Measurements from ENCODE around the gene GREB1.

The GREB1 gene

DNA sequence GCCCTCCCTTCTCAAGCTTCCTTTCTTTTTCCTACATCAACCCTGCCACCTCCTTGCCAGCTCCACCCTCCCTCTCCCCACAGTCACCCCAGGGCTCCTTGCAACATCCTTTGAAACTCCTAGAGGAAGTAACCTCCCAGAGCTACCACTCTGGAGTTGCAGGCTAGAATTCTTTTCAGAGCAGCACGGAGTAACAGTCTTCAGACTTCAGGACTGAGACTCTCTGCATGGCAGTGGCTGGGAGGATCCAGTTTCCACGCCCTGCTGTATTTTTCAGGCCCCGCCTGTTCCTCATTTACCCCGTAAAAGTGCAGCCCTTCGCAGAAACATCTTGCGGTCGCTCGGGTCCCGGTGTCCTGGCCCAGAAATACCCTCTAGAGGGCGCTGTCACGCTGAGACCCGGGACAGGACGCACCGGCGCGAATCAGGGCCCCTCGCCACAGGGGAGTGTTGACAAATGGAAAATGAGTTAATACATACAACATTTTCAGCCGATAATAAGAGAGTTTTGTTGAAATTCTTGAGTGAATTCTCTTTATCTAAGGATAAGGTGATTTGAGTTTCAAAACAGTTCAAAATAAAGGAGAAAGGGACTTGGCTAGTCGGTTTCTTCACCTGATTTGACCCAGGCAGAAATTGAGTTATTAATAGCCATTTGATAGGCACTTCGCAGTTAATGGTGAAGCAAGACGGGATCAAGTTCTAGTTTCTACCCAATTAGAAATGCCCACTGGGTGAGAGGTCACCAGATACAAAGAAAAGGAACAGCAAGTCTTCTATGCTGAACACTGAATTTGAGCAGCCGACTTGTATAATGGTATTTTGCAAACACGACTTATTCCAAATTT, 154.6 kb downstream of the GREB1 start:
- DNase-seq = peak; percentile 46

DNA sequence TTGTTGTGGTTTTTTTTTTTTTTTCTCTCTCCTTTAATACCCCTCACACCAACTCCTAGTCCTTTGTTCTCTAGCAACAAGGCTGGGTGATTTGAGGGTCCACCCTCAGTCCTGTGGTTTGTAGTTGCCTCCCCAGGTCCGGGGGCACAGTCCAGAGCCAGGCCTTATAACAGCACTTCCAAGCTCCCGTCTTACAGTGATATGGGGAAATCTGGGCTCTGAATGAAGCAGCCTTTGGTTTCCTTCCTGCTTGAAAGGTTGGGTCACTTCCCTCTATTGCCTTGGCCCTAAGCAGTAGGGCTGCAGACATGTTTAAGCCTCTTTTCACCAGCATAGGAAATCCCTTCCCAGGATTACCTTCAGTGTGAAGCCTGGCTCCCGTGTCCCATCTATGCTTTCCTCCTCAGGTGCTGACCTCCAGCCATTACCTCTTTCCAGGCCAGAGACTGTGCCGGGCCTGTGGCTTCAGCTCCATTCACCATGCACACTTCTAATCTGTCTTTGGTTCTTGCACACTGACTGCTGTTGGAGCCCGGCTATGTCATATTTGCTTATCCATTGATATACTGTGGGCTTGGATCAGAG, 157.3 kb downstream of the GREB1 start:
- DNase-seq = no peak
